Measurements from ENCODE around the gene HAPLN2.

DNA sequence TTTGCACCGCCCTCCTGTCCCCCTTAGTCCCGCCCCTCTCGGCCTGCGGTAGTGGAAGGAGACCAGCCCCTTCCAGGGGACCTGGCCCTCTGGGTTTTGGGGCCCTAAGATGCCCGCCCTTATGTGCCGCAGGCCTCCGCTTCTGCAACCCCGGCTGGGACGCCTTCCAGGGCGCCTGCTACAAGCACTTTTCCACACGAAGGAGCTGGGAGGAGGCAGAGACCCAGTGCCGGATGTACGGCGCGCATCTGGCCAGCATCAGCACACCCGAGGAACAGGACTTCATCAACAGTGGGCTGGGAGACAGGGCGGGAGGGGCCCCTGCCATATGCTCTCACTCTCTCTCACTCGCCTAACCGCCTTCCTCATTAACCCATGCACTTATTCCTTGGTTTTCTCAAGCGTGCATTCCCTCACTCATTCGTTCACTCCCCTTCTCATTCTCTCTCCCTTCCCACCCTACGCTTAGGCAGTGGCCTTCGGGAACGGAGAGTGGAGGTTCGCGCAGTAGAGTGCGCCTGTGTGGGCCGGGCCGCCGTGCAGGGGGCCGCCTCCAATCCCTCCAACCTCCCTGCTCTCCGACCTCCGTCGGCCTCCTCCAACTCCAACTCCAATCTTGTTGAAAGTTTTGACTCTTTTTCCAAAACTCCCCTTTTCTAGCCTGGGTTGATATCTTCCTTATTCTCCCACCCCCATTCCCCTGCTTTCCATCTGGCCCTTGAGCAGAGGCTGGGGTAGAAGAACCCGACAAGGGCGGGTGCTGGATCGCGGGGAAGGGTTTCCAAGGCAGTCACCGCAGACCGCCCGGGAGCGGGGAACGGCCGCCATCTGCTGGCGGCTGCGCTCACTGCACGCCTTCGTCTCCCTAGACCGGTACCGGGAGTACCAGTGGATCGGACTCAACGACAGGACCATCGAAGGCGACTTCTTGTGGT is 37.9 kb downstream of the HAPLN2 start:
- TF ChIP-seq EP300 (IDR thresholded peaks at IDR 0.05) (no peak), POLR2A (IDR thresholded peaks at IDR 0.05) (no peak)
- TF ChIP-seq, protein P1, sequence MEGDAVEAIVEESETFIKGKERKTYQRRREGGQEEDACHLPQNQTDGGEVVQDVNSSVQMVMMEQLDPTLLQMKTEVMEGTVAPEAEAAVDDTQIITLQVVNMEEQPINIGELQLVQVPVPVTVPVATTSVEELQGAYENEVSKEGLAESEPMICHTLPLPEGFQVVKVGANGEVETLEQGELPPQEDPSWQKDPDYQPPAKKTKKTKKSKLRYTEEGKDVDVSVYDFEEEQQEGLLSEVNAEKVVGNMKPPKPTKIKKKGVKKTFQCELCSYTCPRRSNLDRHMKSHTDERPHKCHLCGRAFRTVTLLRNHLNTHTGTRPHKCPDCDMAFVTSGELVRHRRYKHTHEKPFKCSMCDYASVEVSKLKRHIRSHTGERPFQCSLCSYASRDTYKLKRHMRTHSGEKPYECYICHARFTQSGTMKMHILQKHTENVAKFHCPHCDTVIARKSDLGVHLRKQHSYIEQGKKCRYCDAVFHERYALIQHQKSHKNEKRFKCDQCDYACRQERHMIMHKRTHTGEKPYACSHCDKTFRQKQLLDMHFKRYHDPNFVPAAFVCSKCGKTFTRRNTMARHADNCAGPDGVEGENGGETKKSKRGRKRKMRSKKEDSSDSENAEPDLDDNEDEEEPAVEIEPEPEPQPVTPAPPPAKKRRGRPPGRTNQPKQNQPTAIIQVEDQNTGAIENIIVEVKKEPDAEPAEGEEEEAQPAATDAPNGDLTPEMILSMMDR (IDR thresholded peaks at IDR 0.05), result peak; percentile 90 to 98 (median 96)

Data from sigmoid colon (tissue), 4 donors.